Measurements from ENCODE around the gene DLGAP1.
A peak's percentile ranks its signal among the peaks of the same experiment; 100 is the strongest.
"Not testable (repeated sequence)": the region's sequence is repeated elsewhere in the genome, so short reads cannot be mapped to it uniquely, and the experiment has no call there.

DLGAP1 gene

DNA sequence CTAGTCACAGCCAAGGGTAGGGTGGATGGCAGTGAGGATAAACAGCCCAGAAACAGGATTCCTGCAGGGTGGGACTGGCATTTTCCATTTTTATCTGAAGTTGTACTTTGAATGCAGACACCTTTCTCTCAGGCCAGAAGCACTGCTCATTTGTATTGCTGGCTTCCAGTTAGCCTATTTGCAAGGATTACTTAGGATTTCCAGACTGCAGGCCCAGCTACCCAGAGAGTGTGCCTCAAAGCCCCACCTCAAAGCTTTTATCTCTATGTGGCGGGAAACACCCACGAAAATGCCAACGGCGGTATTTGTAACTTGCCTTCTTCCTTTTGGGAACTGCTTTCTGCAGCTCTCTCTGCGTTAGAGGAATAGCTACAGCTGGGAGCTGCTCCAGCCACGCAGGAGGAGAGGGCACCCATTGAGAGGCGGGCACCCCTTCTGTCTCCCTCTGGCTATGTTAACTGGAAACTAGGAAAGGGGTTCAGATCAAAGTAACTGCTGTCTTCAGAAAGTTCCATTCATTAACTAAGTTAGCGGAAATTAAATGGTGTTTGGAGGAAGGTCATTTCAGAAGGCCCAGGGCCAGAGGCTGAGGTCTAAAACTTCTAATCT lies 860.2 kb downstream of the DLGAP1 start:
- no peak for DNase-seq

DNA sequence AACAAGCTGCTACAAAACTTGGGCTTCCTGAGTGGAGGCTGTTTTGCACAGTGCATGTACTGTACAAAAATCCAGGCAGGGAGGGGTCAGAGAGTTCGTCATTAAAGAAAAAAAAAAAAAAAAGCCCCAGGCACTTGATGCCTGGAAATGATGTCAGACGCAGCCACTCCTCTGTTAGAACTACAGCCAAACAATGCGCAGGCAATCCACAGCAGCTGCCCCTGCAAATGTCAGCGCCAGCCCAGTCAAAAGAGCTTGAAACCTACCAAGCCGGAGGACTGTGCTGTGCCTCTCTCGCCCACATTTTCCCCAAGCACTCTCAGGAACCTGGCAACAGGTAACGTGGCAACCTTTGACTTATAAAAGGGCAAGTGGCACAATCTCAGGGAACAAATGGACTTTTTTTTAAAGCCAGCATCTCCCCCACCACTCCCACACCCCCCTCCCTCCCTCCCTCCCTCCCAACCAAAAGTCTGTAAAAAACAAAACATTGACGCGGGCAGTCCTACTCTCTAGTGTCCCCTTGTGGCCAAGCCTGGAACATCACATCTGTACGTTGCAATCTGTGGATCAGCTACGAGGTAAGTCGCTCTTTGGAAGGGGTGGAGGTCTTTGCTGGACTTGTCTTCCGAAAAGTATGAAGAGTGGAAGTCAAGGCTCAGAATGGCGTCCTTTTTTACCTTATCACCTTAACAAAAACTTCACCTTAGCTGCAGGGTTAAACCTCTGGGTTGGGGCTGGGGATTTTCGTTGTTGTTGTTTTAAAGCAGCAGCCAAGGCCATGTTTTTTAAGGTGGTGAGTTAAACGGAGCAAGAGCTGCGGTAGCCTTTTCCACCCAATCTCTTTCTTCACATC lies 861.0 kb downstream of the DLGAP1 start:
- peak; percentile 71 for DNase-seq

DNA sequence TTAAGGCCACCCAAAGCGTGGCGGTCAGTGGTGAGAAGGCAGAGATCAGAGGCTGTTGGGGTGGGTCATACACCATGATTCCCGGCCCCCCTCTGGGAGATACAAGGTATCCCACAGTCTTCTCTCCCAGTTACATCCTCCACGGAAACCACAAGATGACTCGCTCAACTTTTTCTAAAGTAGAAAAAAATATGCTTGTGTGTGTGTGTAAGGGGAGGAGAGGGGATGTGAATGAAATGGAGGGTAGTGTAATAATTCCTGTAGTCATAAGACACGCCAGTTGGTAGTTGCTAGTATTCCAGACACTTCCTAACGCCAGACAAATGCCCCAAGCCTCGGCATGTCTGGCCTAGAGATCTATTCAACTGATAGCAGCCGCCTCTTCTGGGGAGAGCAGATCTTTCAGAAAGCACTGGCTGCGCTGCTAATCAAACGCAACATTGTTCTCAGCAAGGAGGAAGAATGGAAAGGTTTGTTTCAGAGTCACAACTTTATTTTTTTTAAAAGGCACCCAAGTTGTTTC lies 861.7 kb downstream of the DLGAP1 start:
- DNase-seq: peak; percentile 44

GRCh38 chr18:3592864-3593263 lies 862.2 kb downstream of the DLGAP1 start:
- DNase-seq: no peak

DNA sequence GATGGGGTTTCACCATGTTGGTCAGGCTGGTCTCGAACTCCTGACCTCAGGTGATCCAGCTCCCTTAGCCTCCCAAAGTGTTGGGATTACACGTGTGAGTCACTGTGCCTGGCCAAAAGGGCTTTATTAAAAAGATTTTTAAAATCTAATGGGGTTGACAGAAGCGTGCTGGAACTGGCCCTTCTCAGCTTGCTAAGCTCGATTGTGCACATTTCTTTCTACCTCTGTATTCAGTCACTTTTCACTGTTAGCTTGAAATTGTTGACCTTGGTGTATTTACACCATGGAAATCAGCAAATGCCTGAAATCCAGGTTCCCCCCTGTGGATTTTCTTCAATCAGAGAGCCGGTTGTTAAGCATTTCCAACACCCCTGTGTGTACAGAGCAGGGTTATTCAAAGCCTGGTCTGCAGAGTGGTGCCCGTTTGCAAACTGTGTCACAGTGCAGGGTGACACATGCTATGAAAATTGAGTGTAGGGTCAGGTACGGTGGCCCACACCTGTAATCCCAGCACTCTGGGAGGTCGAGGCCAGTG lies 864.9 kb downstream of the DLGAP1 start:
- no peak for DNase-seq

GRCh38 chr18:3585656-3586509 lies 869.2 kb downstream of the DLGAP1 start:
- peak; percentile 52 for DNase-seq

- no peak for DNase-seq
Observed at GRCh38 chr18:3584897-3585460, 870.1 kb downstream of the DLGAP1 start.

GRCh38 chr18:3584266-3584861 lies 870.7 kb downstream of the DLGAP1 start:
- DNase-seq: no peak

DNA sequence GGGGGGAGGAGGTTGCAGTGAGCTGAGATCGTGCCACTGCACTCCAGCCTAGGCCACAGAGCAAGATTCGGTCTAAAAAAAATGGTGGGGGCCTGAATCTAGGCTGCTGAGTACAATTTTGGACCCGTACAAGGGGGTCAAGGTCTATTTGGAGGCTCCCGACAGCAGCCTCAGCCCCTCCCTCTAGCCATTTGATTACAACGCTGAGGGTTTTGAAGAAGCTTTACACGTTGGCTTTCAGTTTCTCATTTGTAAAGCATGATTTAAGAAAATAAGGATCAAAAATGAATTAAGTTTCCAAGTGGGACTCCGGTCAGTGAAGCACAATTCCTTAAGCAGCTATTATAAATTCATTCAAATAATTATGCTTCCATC lies 871.2 kb downstream of the DLGAP1 start:
- DNase-seq: no peak

DNA sequence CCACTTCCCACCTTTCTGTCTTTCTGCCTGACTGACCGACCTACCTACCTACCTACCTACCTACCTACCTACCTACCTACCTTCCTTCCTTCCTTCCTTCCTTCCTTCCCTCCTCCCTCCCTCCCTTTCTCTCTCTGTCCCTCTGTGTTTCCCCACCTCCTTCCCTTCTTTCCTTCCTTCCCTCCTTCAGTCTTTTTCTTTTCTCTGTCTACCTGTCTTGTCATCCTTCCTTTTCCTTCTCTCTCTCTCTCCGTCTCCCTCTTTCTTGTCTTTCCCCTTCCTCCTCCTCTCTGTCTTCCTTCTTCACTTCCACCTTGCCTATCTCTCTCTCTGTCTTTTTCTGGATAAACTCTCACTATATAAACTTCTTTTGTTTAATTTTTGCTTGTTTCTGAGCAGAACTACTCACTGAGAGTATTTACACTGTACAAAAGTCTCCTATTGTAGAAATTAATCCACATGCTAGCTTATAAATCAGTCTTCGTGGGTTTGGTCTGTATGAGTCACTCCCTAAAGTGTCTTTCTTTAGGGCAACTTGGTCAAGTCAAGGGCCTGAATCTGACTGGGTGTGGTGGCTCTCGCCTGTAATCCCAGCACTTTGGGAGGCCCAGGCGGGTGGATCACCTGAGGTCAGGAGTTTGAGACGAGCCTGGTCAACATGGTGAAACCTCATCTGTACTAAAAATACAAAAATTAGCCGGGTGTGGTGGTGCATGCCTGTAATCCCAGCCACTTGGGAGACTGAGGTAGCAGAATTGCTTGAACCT lies 871.8 kb downstream of the DLGAP1 start:
- not testable (repeated sequence) for DNase-seq

DNA sequence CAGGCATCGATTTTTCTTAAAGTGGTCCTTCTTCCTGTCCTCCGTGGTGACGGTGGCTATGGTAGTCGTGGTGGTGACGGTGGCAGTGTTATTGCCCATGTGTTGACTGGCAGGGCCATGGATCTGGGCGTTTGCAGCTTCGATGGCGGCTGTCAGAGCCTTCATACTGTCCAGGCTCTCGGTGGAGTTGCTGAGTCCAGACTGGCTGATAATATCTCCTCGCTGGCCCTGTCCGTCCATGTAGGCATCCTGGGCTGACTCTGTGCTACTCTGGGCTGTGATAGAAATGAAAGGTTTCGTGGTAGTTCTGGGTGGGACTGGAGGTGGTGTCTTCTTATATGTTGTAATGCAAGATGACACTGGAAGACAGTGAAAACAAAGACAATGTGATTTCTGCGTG lies 873.2 kb downstream of the DLGAP1 start:
- no peak for DNase-seq

GRCh38 chr18:3580523-3581025 lies 874.5 kb downstream of the DLGAP1 start:
- DNase-seq: not testable (repeated sequence)

DNA sequence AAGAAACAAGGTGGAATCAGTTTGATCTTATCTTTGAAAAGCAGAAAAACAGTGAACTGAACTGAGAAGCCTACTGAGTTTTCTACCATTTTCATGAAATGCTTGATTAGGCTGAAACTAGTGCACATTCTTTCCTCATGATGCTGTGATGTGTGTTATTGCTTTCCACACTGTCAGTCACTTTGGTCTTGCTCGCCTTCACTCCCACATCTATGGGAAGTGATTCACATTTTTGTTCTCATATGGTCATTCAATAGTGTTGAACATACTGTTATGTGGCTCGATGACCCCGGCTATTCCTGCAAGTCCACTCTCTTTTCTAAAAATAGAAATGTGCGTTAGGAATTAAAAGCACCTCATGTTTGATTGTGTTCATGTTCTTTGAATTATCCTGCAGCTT lies 875.4 kb downstream of the DLGAP1 start:
- DNase-seq: no peak

DNA sequence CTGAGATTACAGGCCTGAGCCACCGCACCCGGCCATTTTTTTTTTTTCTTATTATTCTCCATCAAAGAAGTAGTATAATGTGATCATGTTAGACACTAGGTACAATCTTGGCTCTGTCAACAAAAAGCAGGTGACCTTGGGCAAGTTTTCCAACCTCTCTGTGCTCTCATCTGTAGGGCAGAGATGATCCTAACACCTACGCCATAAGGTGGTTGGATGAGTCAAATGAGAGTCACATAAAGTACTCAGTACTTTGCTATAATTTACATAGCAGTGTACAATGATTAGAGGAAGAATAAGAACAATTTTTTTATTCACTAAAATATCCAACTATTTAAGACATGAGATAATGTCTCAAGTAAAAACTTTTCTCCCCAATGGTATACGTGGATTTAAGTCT lies 876.5 kb downstream of the DLGAP1 start:
- DNase-seq: no peak

DNA sequence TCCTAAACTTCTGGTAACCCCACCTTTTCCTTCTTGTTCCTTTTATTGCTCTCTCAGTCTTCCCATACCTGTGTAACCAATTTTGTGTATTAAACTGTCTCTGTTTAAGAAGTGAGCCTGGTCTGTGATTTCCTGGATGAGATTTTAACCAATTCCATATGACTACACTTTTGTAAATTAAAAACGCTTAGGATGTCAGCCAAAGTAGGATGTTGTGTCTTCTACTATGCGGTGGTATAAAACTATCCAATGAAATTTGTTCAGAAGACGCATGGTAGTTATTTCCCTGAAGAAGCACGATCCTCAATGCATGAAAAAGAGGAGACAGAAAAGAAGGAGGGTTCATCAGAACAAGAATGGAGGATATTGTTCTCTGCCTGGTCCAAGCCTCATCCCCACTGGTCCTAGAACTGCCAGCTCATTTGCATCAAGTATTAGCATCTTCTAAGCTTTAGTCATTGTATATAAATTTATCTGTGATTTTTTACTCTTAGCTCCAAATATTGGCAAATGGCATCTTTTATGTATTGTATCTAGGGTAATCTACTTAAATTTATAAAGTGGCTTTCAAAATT lies 877.7 kb downstream of the DLGAP1 start:
- no peak for DNase-seq

GRCh38 chr18:3572761-3573160 lies 882.3 kb downstream of the DLGAP1 start:
- DNase-seq: no peak

DNA sequence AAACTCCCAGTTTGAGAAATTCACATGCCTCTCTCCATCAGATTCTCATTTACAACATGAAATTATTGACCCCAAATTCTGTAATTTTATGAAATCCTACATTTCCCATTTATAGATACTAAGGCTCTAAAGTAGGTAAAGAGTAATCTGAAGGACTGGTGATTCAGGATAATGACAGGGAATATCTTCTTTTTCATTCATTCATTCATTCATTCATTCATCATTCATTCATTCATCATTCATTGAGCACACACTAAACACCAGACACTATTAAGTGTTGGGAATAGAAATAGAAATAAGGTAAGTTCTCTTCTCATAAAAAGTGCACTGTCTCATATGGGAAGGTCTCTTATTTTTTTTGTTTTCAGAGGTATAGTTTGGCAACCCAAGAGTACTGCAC lies 888.3 kb downstream of the DLGAP1 start:
- DNase-seq: no peak

- no peak for DNase-seq
Observed at GRCh38 chr18:3560755-3561154, 894.4 kb downstream of the DLGAP1 start.

GRCh38 chr18:3554811-3555427 lies 900.2 kb downstream of the DLGAP1 start:
- DNase-seq: no peak

GRCh38 chr18:3554091-3554601 lies 901.0 kb downstream of the DLGAP1 start:
- DNase-seq: no peak
